OCI-LY7 (cell line): ENCODE measurements around the gene MAGEA12.
"Not testable (repeated sequence)": the region's sequence is repeated elsewhere in the genome, so short reads cannot be mapped to it uniquely, and the experiment has no call there.

Source experiments
- EZH2phosphoT487 ChIP-seq: fragments of 200-600 bp; sonication (generic); IDR thresholded peaks from 2 replicates; pipeline ENCODE4 v1.6.1; 2018; ENCODE audit warnings: low read depth, borderline replicate concordance, mild to moderate bottlenecking, mixed run types, antibody characterized with exemption, low read length, moderate library complexity, mixed read lengths
- TF ChIP-seq, protein P1 (sequence below): fragments of 200-600 bp; sonication (generic); conservative IDR thresholded peaks from 2 replicates; pipeline ENCODE4 v1.5.1; 2014; ENCODE audit warnings: mild to moderate bottlenecking, antibody characterized with exemption, low read length, moderate library complexity, mixed read lengths

DNA sequence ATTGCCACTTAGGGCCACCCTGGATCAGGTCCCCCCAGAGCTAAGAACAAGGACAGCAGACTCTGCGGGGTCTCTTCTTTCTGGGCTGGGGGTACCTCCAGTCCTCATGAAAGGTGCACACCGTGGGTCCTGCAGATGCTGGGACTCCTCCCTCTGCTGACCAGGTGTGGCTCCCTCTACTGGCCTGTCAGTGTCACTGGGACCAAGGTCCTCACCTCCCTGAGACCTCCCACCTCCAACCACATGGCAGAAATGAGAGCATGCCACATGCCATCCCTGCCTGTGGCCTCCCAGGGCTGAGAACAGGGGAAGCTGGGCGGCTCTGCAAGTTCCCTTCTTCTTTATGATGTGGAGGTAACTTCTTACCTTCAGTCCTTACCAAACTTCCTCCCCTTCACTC is 53.5 kb downstream of the MAGEA12 start:
- TF ChIP-seq, protein P1, sequence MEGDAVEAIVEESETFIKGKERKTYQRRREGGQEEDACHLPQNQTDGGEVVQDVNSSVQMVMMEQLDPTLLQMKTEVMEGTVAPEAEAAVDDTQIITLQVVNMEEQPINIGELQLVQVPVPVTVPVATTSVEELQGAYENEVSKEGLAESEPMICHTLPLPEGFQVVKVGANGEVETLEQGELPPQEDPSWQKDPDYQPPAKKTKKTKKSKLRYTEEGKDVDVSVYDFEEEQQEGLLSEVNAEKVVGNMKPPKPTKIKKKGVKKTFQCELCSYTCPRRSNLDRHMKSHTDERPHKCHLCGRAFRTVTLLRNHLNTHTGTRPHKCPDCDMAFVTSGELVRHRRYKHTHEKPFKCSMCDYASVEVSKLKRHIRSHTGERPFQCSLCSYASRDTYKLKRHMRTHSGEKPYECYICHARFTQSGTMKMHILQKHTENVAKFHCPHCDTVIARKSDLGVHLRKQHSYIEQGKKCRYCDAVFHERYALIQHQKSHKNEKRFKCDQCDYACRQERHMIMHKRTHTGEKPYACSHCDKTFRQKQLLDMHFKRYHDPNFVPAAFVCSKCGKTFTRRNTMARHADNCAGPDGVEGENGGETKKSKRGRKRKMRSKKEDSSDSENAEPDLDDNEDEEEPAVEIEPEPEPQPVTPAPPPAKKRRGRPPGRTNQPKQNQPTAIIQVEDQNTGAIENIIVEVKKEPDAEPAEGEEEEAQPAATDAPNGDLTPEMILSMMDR: not testable (repeated sequence)
- not testable (repeated sequence) for TF ChIP-seq EZH2phosphoT487
